Prostate gland (tissue), 2 donors: ENCODE data around the gene KIF16B. TPM values are rescaled to one million over a fixed set of nuclear protein-coding genes. Genes with fewer than 3 reads are reported as not detected.

Experiments used
- DNase-seq: peaks from one replicate; pipeline ENCODE4 v3.0.0-alpha.2; 2019; ENCODE audit warnings: low spot score
- H3K27ac ChIP-seq, 2 donors: fragments of 200-600 bp; sonication (generic); 2 replicates each; pipeline ENCODE4 v1.5.1; 2017 to 2019
- H3K27me3 ChIP-seq: fragments of 200-600 bp; sonication (generic); replicated peaks from 2 replicates; pipeline ENCODE4 v1.5.1; 2019; ENCODE audit not compliant: insufficient read depth
- H3K36me3 ChIP-seq, 2 donors: fragments of 200-600 bp; sonication (generic); 1 replicate in 1 of 2; 2 replicates in 1 of 2; pipeline versions ENCODE4 v1.5.1 to v1.8.1; 2017 to 2019
- H3K4me1 ChIP-seq: fragments of 200-600 bp; sonication (generic); replicated peaks from 2 replicates; pipeline ENCODE4 v1.5.1; 2019
- H3K4me3 ChIP-seq, 2 donors: fragments of 200-600 bp; sonication (generic); 2 replicates each; pipeline ENCODE4 v1.5.1; 2017 to 2019
- H3K9me3 ChIP-seq: fragments of 200-600 bp; sonication (generic); 2 replicates; pipeline ENCODE4 v1.5.1; 2017
- CTCF ChIP-seq, 4 experiments: fragments of 200-600 bp in 2 of 4; fragments of 450-650 bp in 2 of 4; sonication (generic) in 2 of 4; IDR thresholded peaks; 1 replicate in 3 of 4; 2 replicates in 1 of 4; pipeline ENCODE4 v1.5.1; 2016 to 2019; ENCODE audit warnings: antibody characterized with exemption in 4 of 4, mild to moderate bottlenecking in 2 of 4, moderate library complexity in 2 of 4
- POLR2A ChIP-seq: fragments of 450-650 bp; IDR thresholded peaks from one replicate; pipeline ENCODE4 v1.6.1; 2016; ENCODE audit warnings: antibody characterized with exemption, mild to moderate bottlenecking
- POLR2AphosphoS5 ChIP-seq: sonication (generic); formaldehyde crosslinking; IDR thresholded peaks from one replicate; pipeline ENCODE4 v1.6.1; 2017; ENCODE audit warnings: antibody characterized with exemption
- WGBS: methylation state at CpG from one replicate; pipeline ENCODE4 v1.1.5; 2018; 5-methylcytosine and 5-hydroxymethylcytosine counted together
- intact Hi-C: fragments of 100-400 bp; cut with DNase I; formaldehyde crosslinking; loops from one replicate; pipeline ENCODE4 v1.14.2; 2022
- total RNA-seq, 2 donors: library from RNA; depleted of rRNA; stranded (reverse); fragments of >200 nt; gene quantifications; one replicate each; pipeline ENCODE4 v1.1.0, GENCODE V29; 2016

KIF16B gene
- total RNA-seq, 2 donors from 2014 or later: 11.5 to 24.4 TPM

GRCh38 chr20:16405254-16405653 is 168.0 kb downstream of the KIF16B start:
- Histone ChIP-seq H3K9me3 (no peaks in the 10 kb centered on the region), H3K4me1 (no peaks in the 10 kb centered on the region), H3K4me3 (no peak overlapping the region), H3K36me3 (no peaks in the 10 kb centered on the region), H3K27ac (no peak overlapping the region), H3K27me3 (no peaks in the 10 kb centered on the region)
- TF ChIP-seq CTCF (IDR thresholded peaks at IDR 0.05) (no peak), POLR2A (no peak), POLR2AphosphoS5 (no peak)
- no peak for DNase-seq
- intact Hi-C loops: no loop called here
- WGBS: 83% methylated on average over 6 of the region's 6 CpGs

- DNase-seq: no peak
- Histone ChIP-seq H3K27me3 (no peaks in the 10 kb centered on the region), H3K36me3 (no peaks in the 10 kb centered on the region), H3K4me3 (no peak overlapping the region), H3K27ac (no peak overlapping the region), H3K4me1 (no peaks in the 10 kb centered on the region), H3K9me3 (no peaks in the 10 kb centered on the region)
- TF ChIP-seq POLR2AphosphoS5: no peak
- TF ChIP-seq POLR2A: no peak
- TF ChIP-seq CTCF (IDR thresholded peaks at IDR 0.05): no peak
- intact Hi-C loops: no loop called here
- 97% methylated on average over 9 of the region's 9 CpGs for WGBS
These were observed 168.6 kb downstream of the KIF16B start for GRCh38 chr20:16404640-16405039.

GRCh38 chr20:16404171-16404570 is 169.1 kb downstream of the KIF16B start:
- TF ChIP-seq POLR2A: no peak
- TF ChIP-seq CTCF (IDR thresholded peaks at IDR 0.05): no peak
- TF ChIP-seq POLR2AphosphoS5: no peak
- Histone ChIP-seq H3K4me3 (no peak overlapping the region), H3K9me3 (no peaks in the 10 kb centered on the region), H3K4me1 (no peaks in the 10 kb centered on the region), H3K36me3 (no peaks in the 10 kb centered on the region), H3K27me3 (no peaks in the 10 kb centered on the region), H3K27ac (no peak overlapping the region)
- WGBS: 96% methylated on average over 5 of the region's 5 CpGs
- no peak for DNase-seq
- intact Hi-C loops: no loop called here

GRCh38 chr20:16400234-16400633 is 173.0 kb downstream of the KIF16B start:
- Histone ChIP-seq H3K27me3 (no peaks in the 10 kb centered on the region), H3K27ac (no peak overlapping the region), H3K36me3 (no peaks in the 10 kb centered on the region), H3K9me3 (no peaks in the 10 kb centered on the region), H3K4me1 (no peaks in the 10 kb centered on the region), H3K4me3 (no peak overlapping the region)
- no peak for DNase-seq
- TF ChIP-seq POLR2AphosphoS5: no peak
- no peak for TF ChIP-seq CTCF (IDR thresholded peaks at IDR 0.05)
- no peak for TF ChIP-seq POLR2A
- intact Hi-C loops: no loop called here

- Histone ChIP-seq H3K9me3 (no peaks in the 10 kb centered on the region), H3K27me3 (no peaks in the 10 kb centered on the region), H3K27ac (no peak overlapping the region), H3K4me3 (no peak overlapping the region), H3K4me1 (no peaks in the 10 kb centered on the region), H3K36me3 (no peaks in the 10 kb centered on the region)
- DNase-seq: no peak
- TF ChIP-seq POLR2A (no peak), POLR2AphosphoS5 (no peak), CTCF (IDR thresholded peaks at IDR 0.05) (no peak)
- intact Hi-C loops: no loop called here
These were observed 173.4 kb downstream of the KIF16B start for GRCh38 chr20:16399801-16400200.
